Skeletal muscle satellite cell (primary cell): ENCODE measurements around the gene SPON1.
A peak's percentile ranks its signal among the peaks of the same experiment; 100 is the strongest.
"Not testable (repeated sequence)": the region's sequence is repeated elsewhere in the genome, so short reads cannot be mapped to it uniquely, and the experiment has no call there.

ENCODE experiments used
- H3K27me3 ChIP-seq: 2 replicates; pipeline ENCODE4 v1.7.0; 2013; ENCODE audit warnings: low read length; ENCODE audit not compliant: control insufficient read depth, insufficient read depth
- H3K36me3 ChIP-seq: 2 replicates; pipeline ENCODE4 v1.7.0; 2013; ENCODE audit warnings: mild to moderate bottlenecking, control low read depth, low read length; ENCODE audit not compliant: insufficient read depth
- H3K4me1 ChIP-seq: 2 replicates; pipeline ENCODE4 v1.7.0; 2013; ENCODE audit warnings: low read length; ENCODE audit not compliant: control insufficient read depth, insufficient read depth
- H3K4me2 ChIP-seq: 2 replicates; pipeline ENCODE4 v1.7.0; 2013; ENCODE audit warnings: mild to moderate bottlenecking, low read length
- H3K4me3 ChIP-seq: 2 replicates; pipeline ENCODE4 v1.7.0; 2013; ENCODE audit warnings: low read length
- H3K9ac ChIP-seq: 2 replicates; pipeline ENCODE4 v1.7.0; 2013; ENCODE audit warnings: mild to moderate bottlenecking, low read depth, low read length, moderate library complexity
- H3K9me3 ChIP-seq: replicated peaks from 2 replicates; pipeline ENCODE4 v1.7.0; 2013; ENCODE audit warnings: mild to moderate bottlenecking, control low read depth, low read length

SPON1 gene

DNA sequence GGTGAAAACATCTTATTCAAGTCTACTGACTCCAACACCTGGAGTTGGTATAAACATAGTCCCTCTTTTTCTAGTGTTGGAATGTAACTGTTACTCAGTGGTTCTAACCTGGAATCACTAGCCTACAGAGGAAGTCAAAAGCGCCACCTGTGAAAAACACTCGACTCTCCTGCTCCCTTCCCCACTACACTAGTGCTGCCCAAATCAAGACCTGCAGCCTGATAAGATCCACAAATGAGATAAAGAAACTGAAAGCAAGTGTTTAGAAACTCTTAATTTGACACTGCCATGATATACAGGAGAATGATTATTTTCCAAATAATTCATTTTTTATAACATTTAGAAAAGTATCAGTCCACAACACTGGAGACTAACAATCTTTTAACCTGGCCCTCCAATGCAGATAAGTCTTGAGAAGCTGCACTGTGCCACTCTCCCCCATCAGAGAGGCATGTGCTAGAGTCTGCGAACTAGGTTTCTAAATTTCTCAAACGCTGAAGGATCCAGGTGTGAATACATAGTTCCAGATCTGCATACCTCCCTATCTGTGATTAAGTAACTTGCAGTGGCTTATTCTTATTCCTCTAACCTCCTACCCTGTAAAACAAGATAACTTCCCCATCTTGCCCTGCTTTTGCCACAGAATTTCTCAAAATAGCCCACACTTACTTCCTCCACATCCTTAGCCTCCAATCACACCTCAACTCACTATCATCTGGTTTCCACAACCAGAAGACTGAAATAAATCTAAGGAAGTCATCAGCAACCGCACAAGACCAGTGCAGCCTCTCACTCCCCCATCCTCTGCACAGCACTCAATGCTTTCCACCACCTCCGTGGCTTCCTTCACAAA, 308.4 kb downstream of the SPON1 start:
- no peak overlapping the region for H3K4me3 ChIP-seq
- H3K9ac ChIP-seq = no peak overlapping the region
- no peaks in the 10 kb centered on the region for H3K27me3 ChIP-seq
- H3K9me3 ChIP-seq = no peaks in the 10 kb centered on the region
- H3K4me1 ChIP-seq = peaks cover 17% of the 10 kb centered on the region
- peaks cover 48% of the 10 kb centered on the region for H3K36me3 ChIP-seq
- H3K4me2 ChIP-seq = no peak overlapping the region

DNA sequence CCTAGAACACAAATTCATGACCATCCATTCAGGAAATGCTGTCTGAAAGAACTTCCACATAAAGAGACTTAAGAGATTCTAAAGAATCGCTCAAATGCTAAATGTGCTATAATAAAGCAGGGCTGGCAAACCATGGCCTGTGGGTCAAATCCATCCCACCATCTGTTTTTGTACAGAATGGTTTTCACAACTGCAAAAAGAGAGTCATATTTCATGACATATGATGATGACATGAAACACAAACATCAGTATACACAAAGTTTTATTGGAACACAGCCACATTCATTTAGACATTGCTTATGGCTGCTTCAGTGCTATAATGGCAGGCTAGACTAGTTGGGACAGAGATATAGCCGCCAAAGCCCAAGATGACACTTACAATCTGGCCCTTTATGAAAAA, 311.4 kb downstream of the SPON1 start:
- Histone ChIP-seq H3K36me3 (peaks cover 34% of the 10 kb centered on the region), H3K4me1 (peaks cover 20% of the 10 kb centered on the region), H3K4me3 (no peak overlapping the region), H3K27me3 (no peaks in the 10 kb centered on the region), H3K9me3 (no peaks in the 10 kb centered on the region), H3K9ac (no peak overlapping the region), H3K4me2 (no peak overlapping the region)

DNA sequence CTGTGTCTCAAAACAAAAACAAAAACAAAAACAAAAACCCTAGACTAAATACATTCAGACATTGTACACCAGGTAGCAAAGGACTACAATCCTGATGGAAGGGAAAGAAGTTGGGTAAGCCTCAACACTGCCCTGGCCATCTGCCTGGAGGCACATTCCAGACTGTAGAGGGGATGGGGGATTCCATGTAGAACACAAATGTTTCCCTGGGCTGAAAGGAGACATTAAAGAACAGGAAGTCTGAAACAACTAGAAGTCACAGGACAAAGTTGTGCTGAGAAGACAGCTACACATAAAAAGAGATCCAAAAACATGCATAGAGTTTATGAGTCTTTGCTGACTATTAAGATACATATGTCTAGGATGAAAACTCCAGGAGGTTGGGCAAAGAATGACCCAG, 312.6 kb downstream of the SPON1 start:
- Histone ChIP-seq H3K36me3 (peaks cover 44% of the 10 kb centered on the region), H3K9ac (no peak overlapping the region), H3K4me2 (no peak overlapping the region)

DNA sequence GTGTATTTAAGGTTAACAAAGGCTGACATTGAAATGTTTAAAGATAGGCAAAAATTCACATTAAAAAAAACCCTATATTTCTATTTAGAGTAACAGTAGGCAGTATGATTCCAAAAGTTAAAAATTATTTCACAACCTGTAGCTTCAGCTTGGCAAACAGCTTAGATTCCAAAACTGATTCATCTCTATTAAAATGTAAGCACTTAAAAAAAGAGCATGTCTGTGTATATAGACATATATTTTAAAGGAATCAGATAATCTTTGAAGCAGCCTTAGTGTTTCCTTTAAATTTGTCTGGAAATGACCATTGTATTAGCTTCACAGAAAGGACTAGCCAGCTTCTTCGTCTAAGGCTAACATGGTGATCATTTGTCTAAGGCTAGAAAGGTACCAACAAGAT, 316.3 kb downstream of the SPON1 start:
- Histone ChIP-seq H3K4me1 (peaks cover 11% of the 10 kb centered on the region), H3K36me3 (peaks cover 46% of the 10 kb centered on the region)
- not testable (repeated sequence) for H3K9ac ChIP-seq, H3K9me3 ChIP-seq, H3K4me3 ChIP-seq, H3K27me3 ChIP-seq, H3K4me2 ChIP-seq

More for the DNA sequence above, 312.6 kb downstream of the SPON1 start:
- Histone ChIP-seq H3K9me3 (no peaks in the 10 kb centered on the region), H3K4me3 (no peak overlapping the region), H3K4me1 (peaks cover 15% of the 10 kb centered on the region), H3K27me3 (no peaks in the 10 kb centered on the region)

DNA sequence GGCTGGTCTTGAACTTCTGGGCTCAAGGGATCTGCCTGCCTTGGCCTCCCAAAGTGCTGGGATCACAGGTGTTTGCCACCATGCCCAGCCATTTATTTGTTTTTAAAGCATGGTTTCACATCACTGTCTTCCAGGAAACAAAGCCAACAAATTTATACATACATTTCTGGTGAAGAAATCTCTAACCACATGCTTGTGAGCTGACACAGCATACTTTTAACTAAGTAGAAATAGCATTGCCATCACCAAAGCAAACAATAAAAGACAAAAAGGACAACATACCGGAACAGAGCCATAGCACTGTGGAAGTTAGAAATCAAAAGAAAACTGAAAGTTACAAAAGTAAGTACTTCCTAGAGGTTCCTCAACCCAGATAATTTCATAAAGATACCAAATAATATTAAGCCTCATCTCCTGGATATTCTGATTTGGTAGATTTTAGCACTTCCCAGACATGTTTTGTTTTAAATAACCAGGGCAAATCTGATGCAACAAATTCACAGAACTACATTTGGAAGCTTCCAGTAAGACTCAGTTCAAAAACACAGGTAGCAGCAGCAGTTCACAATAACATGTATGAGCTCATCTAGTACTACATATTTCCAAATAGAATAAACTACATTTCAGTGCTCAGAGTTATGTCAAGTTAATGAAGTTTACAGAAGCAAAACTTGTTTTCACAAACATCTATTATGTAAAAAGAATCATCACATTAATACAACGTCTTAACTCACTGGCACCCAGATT, 325.8 kb downstream of the SPON1 start:
- Histone ChIP-seq H3K4me2 (peak overlapping the region; percentile 72), H3K4me3 (peak overlapping the region; percentile 18), H3K9ac (peak overlapping the region; percentile 61), H3K4me1 (peaks cover 18% of the 10 kb centered on the region), H3K9me3 (no peaks in the 10 kb centered on the region), H3K36me3 (peaks cover 59% of the 10 kb centered on the region), H3K27me3 (no peaks in the 10 kb centered on the region)

DNA sequence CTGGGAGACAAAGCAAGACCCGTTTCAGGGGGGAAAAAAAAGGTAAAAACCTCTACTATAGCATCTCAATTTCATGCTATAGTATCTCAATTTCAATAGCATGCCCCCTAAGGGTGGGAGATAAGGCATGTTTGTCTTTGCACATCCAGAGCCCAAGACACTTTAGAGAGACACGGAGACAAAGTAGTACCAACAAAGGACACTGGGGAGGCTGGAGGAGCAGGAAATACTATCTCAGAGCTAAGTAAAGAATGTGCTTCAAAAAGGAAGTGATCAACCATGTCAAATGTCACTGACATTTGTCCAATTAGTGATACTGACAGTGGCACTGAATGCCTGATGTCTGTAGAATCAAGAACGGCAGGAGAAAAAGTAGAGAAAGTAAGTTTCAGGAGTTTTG, 327.9 kb downstream of the SPON1 start:
- H3K4me2 ChIP-seq = no peak overlapping the region
- peaks cover 58% of the 10 kb centered on the region for H3K36me3 ChIP-seq
- no peaks in the 10 kb centered on the region for H3K9me3 ChIP-seq
- H3K4me1 ChIP-seq = peaks cover 18% of the 10 kb centered on the region
- no peak overlapping the region for H3K4me3 ChIP-seq
- no peak overlapping the region for H3K9ac ChIP-seq
- no peaks in the 10 kb centered on the region for H3K27me3 ChIP-seq

DNA sequence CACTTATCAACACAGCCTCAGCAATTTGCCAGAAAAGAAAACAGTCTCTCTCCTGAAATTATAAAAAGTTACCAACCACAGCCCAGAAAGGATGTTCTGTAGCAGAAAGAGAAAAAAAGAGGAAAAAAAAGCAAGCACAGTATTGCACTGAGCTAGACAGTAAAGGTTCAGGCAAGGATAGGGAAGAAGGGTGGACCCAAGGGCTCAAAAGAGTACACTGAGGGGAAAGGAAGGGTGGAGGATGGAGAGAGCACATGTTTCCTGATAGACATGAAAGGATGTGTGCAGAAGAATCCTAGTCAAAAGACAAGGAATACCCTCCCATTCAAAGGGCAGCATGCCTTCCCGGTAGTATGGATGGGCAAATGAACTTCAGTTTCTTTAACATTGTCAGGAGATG, 337.4 kb downstream of the SPON1 start:
- Histone ChIP-seq H3K9me3 (no peaks in the 10 kb centered on the region), H3K36me3 (no peaks in the 10 kb centered on the region), H3K4me1 (peaks cover 18% of the 10 kb centered on the region), H3K4me3 (no peak overlapping the region), H3K4me2 (no peak overlapping the region), H3K27me3 (no peaks in the 10 kb centered on the region), H3K9ac (no peak overlapping the region)

DNA sequence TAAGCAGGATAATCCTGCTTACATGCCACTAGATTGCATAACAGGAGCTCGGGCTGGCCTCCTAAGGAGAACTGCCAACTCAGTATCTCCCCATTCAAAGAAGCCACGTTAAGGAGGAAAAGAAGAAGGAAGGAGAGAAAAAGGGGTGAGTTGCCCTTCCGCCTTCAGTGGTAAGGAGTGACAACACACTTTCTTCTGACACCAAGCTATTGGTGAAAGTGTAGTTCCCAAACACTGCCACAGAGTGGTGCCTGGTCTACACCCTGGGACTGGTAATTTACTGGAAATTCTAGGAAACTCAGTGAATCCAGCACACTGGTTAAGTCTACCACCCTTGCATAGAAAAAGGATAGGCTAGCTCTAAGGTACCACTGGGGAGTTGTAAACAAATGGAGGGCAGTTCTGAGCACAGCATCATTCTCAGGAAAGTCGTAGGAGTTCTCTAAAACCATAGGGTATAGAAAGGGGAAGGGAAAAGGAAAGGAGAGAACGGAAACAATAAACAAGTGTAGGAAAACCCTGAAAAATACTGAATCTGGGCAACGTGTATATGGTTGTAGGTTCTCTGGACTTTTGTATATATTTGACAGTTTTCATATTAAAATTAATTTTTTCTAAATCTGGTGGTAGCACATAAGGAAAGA, 338.3 kb downstream of the SPON1 start:
- Histone ChIP-seq H3K4me1 (peaks cover 18% of the 10 kb centered on the region), H3K9me3 (no peaks in the 10 kb centered on the region), H3K9ac (peak overlapping the region; percentile 19), H3K4me3 (no peak overlapping the region), H3K4me2 (peak overlapping the region; percentile 27), H3K27me3 (no peaks in the 10 kb centered on the region), H3K36me3 (no peaks in the 10 kb centered on the region)

DNA sequence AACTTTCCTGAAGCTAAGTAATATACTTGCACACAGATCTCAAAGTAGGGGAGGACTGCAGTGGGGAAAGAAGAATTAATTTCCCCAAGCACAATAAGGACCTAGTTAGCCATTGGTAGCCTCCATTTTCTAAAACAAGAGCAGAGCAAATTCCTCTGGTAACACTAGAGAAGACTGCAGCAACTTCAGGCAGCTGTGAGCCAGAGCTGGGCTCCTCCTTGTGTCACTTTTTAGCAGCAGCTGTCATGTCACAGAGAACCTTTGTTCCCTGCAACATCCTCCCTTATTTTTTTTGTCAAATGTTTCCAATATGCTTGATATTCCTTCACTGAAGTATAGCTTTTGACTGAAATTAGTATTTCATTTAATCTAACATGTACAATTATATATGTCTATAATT, 342.1 kb downstream of the SPON1 start:
- Histone ChIP-seq H3K4me2 (no peak overlapping the region), H3K9me3 (no peaks in the 10 kb centered on the region), H3K27me3 (no peaks in the 10 kb centered on the region), H3K36me3 (no peaks in the 10 kb centered on the region), H3K4me3 (no peak overlapping the region), H3K4me1 (peaks cover 43% of the 10 kb centered on the region), H3K9ac (no peak overlapping the region)

DNA sequence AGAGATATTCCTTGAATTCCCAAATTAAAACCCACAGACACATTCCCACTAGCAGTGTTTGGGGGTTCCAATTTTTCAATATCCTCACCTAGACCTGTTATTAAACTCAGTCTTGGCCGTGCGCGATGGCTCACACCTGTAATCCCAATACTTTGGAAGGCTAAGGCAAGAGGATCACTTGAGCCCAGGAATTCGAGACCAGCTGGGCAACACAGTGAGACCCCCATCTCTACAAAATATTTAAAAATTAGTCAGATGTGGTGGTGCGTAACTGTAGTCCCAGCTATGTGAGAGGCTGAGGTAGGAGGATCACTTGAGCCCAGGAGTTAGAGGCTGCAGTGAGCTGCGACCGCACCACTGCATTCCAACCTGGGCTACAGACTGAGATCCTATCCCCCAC, 343.1 kb downstream of the SPON1 start:
- H3K4me3 ChIP-seq = no peak overlapping the region
- no peak overlapping the region for H3K9ac ChIP-seq
- no peaks in the 10 kb centered on the region for H3K27me3 ChIP-seq
- no peaks in the 10 kb centered on the region for H3K36me3 ChIP-seq
- no peak overlapping the region for H3K4me2 ChIP-seq
- peaks cover 44% of the 10 kb centered on the region for H3K4me1 ChIP-seq
- no peaks in the 10 kb centered on the region for H3K9me3 ChIP-seq

DNA sequence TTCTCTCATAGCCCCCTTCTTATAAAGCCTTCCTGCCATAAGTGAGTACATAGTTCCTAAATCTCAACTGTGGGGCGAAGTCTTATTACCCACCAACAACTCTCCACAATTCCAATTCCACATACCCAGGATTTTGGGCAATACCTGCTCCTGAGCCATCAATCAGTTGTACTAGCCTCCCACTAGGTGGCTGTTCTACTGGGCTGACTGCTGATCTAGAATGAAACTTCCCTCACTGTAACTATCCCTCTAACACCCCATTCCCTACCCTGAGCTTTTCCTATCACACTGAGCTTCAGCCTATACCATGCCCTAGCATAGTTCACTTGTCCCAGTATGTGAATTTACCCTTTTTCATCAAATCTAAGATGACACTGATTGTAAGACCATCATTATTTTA, 344.0 kb downstream of the SPON1 start:
- H3K9me3 ChIP-seq = no peaks in the 10 kb centered on the region
- H3K4me3 ChIP-seq = no peak overlapping the region
- H3K36me3 ChIP-seq = no peaks in the 10 kb centered on the region
- H3K4me1 ChIP-seq = peaks cover 42% of the 10 kb centered on the region
- H3K9ac ChIP-seq = no peak overlapping the region
- no peak overlapping the region for H3K4me2 ChIP-seq
- no peaks in the 10 kb centered on the region for H3K27me3 ChIP-seq
